NB4 (cell line): ENCODE results near the gene VAC14.

Experiments
- DNase-seq: peaks from one replicate; pipeline ENCODE4 v3.0.0; 2010; ENCODE audit warnings: low read depth
- H3K4me3 ChIP-seq: one replicate; pipeline ENCODE4 v1.5.1; 2011; ENCODE audit warnings: mild to moderate bottlenecking, low read depth, low read length, moderate library complexity
- CTCF ChIP-seq: IDR thresholded peaks from one replicate; pipeline ENCODE4 v1.5.1; 2012; ENCODE audit warnings: low read depth, low read length
- MAX ChIP-seq: IDR thresholded peaks from 2 replicates; pipeline ENCODE4 v1.6.1; 2011; ENCODE audit warnings: low read depth, low read length
- MYC ChIP-seq: IDR thresholded peaks from 2 replicates; pipeline ENCODE4 v1.6.1; 2011; ENCODE audit warnings: low read depth, low read length
- POLR2A ChIP-seq: IDR thresholded peaks from 2 replicates; pipeline ENCODE4 v1.6.1; 2011; ENCODE audit warnings: mild to moderate bottlenecking; ENCODE audit not compliant: insufficient read length; ENCODE audit errors: extremely low read depth

Gene VAC14

GRCh38 chr16:70688246-70688742 is 112.7 kb downstream of the VAC14 start:
- DNase-seq: no peak
- H3K4me3 ChIP-seq: no peak overlapping the region
- no peak for TF ChIP-seq MAX
- TF ChIP-seq POLR2A: no peak
- no peak for TF ChIP-seq CTCF
- no peak for TF ChIP-seq MYC

GRCh38 chr16:70687671-70688245 is 113.2 kb downstream of the VAC14 start:
- no peak overlapping the region for H3K4me3 ChIP-seq
- TF ChIP-seq MAX: no peak
- no peak for TF ChIP-seq CTCF
- no peak for TF ChIP-seq POLR2A
- no peak for TF ChIP-seq MYC
- no peak for DNase-seq

GRCh38 chr16:70687102-70687511 is 113.9 kb downstream of the VAC14 start:
- DNase-seq: peak; percentile 53
- TF ChIP-seq POLR2A: no peak
- peak; percentile 51; the same call in 1 of the 2 replicates for TF ChIP-seq MYC
- TF ChIP-seq CTCF: no peak
- peak; percentile 74 for TF ChIP-seq MAX
- H3K4me3 ChIP-seq: no peak overlapping the region

- peak; percentile 44 for DNase-seq
- TF ChIP-seq POLR2A: no peak
- TF ChIP-seq MYC: 0 out of 2 replicates have a peak, but pooled peaks have one; percentile 31
- H3K4me3 ChIP-seq: peak overlapping the region; percentile 50
Measured at GRCh38 chr16:70686376-70687101, 114.4 kb downstream of the VAC14 start.

GRCh38 chr16:70685938-70686375 is 115.0 kb downstream of the VAC14 start, which contains the start of gene MTSS2:
TSS of gene MTSS2 (minus strand) at chr16:70686053. CDS start at chr16:70685791, 262 bp downstream.
- peak within 1 kb of the TSS; percentile 97 for H3K4me3 ChIP-seq
- DNase-seq: peak; percentile 89
- TF ChIP-seq MAX: peak; percentile 77
- peak; percentile 85 for TF ChIP-seq MYC
- TF ChIP-seq CTCF: no peak
- peak; percentile 39 for TF ChIP-seq POLR2A
